Activated T-cell treated with anti-CD3 and anti-CD28 coated beads for 24 hours (primary cell): ENCODE measurements around the gene MYLK.

Source experiments
- DNase-seq: peaks from one replicate; pipeline ENCODE4 v3.0.0-alpha.2; 2020; ENCODE audit warnings: low read depth

The MYLK gene

GRCh38 chr3:123668906-123669305 lies 215.2 kb downstream of the MYLK start:
- DNase-seq: no peak

- no peak for DNase-seq
Measured at GRCh38 chr3:123667784-123668183, 216.3 kb downstream of the MYLK start.

- DNase-seq: no peak
Measured at GRCh38 chr3:123664753-123665152, 219.4 kb downstream of the MYLK start.

GRCh38 chr3:123663977-123664376 lies 220.2 kb downstream of the MYLK start:
- DNase-seq: no peak

- DNase-seq: no peak
Measured at GRCh38 chr3:123661973-123662372, 222.2 kb downstream of the MYLK start.

- no peak for DNase-seq
Measured at GRCh38 chr3:123660900-123661299, 223.2 kb downstream of the MYLK start.

- DNase-seq: no peak
Measured at GRCh38 chr3:123660141-123660675, 223.9 kb downstream of the MYLK start.

- no peak for DNase-seq
Measured at GRCh38 chr3:123658852-123659206, 225.3 kb downstream of the MYLK start.

GRCh38 chr3:123658118-123658851 lies 225.8 kb downstream of the MYLK start:
- DNase-seq: no peak

- no peak for DNase-seq
Measured at GRCh38 chr3:123657568-123657967, 226.6 kb downstream of the MYLK start.

- DNase-seq: no peak
Measured at GRCh38 chr3:123657111-123657510, 227.0 kb downstream of the MYLK start.

GRCh38 chr3:123656691-123657090 lies 227.4 kb downstream of the MYLK start:
- DNase-seq: no peak

- no peak for DNase-seq
Measured at GRCh38 chr3:123656274-123656673, 227.9 kb downstream of the MYLK start.

GRCh38 chr3:123655400-123655799 lies 228.7 kb downstream of the MYLK start:
- DNase-seq: no peak

GRCh38 chr3:123653221-123653682 lies 230.9 kb downstream of the MYLK start:
- no peak for DNase-seq

- peak; percentile 7 for DNase-seq
Measured at GRCh38 chr3:123652342-123652984, 231.7 kb downstream of the MYLK start.

GRCh38 chr3:123651449-123652341 lies 232.4 kb downstream of the MYLK start:
- no peak for DNase-seq

- no peak for DNase-seq
Measured at GRCh38 chr3:123650101-123650500, 234.0 kb downstream of the MYLK start.

- no peak for DNase-seq
Measured at GRCh38 chr3:123648696-123649405, 235.3 kb downstream of the MYLK start.

- no peak for DNase-seq
Measured at GRCh38 chr3:123644358-123644757, 239.8 kb downstream of the MYLK start.

GRCh38 chr3:123642957-123643330 lies 241.2 kb downstream of the MYLK start:
- no peak for DNase-seq
